Astrocyte (in vitro differentiated cells and primary cell): ENCODE data around the gene IKBKG. TPM values are rescaled to one million over a fixed set of nuclear protein-coding genes. Genes with fewer than 3 reads are reported as not detected.

Source experiments
- DNase-seq: peaks from one replicate; pipeline ENCODE4 v3.0.0-alpha.2; 2010; ENCODE audit warnings: low read depth
- FAIRE-seq: peaks from 2 replicates; lab custom pipeline; 2011; peaks lifted over from hg19 to GRCh38; lab: Jason Lieb, UNC
- H2AFZ ChIP-seq: 2 replicates; pipeline ENCODE4 v1.6.0; 2012; ENCODE audit warnings: low read depth, low read length, inconsistent platforms
- H3K27ac ChIP-seq: 2 replicates; pipeline ENCODE4 v1.5.1; 2011; ENCODE audit warnings: low read depth, low read length, inconsistent platforms
- H3K27me3 ChIP-seq: 2 replicates; pipeline ENCODE4 v1.6.0; 2011; ENCODE audit warnings: low read length, inconsistent platforms; ENCODE audit not compliant: insufficient read depth
- H3K36me3 ChIP-seq: 2 replicates; pipeline ENCODE4 v1.5.1; 2011; ENCODE audit warnings: low read length, inconsistent platforms; ENCODE audit not compliant: insufficient read depth
- H3K4me1 ChIP-seq: 2 replicates; pipeline ENCODE4 v1.5.1; 2011; ENCODE audit warnings: low read length, inconsistent platforms; ENCODE audit not compliant: insufficient read depth
- H3K4me2 ChIP-seq: 2 replicates; pipeline ENCODE4 v1.6.0; 2012; ENCODE audit warnings: low read length, inconsistent platforms
- H3K4me3 ChIP-seq: 2 replicates; pipeline ENCODE4 v1.5.1; 2011; ENCODE audit warnings: low read depth, mild to moderate bottlenecking, low read length, inconsistent platforms; ENCODE audit not compliant: insufficient read depth
- H3K79me2 ChIP-seq: 2 replicates; pipeline ENCODE4 v1.6.0; 2012; ENCODE audit warnings: mild to moderate bottlenecking, low read length, inconsistent platforms; ENCODE audit not compliant: insufficient read depth
- H3K9ac ChIP-seq: 2 replicates; pipeline ENCODE4 v1.6.0; 2012; ENCODE audit warnings: mild to moderate bottlenecking, low read length, inconsistent platforms
- H3K9me3 ChIP-seq: 2 replicates; pipeline ENCODE4 v1.5.1; 2012; ENCODE audit warnings: low read depth, mild to moderate bottlenecking, low read length, inconsistent platforms; ENCODE audit not compliant: insufficient read depth
- H4K20me1 ChIP-seq: 2 replicates; pipeline ENCODE4 v1.6.0; 2012; ENCODE audit warnings: low read length, inconsistent platforms; ENCODE audit not compliant: insufficient read depth
- H3K27ac Mint-ChIP-seq: one replicate; pipeline ENCODE4 v1.8.0; 2021; ENCODE audit warnings: mild to moderate bottlenecking, mixed read lengths; ENCODE audit not compliant: unreplicated experiment
- H3K27me3 Mint-ChIP-seq: one replicate; pipeline ENCODE4 v1.8.0; 2021; ENCODE audit warnings: low read depth, mixed read lengths; ENCODE audit not compliant: unreplicated experiment
- H3K36me3 Mint-ChIP-seq: one replicate; pipeline ENCODE4 v1.8.0; 2021; ENCODE audit warnings: low read depth, mixed read lengths; ENCODE audit not compliant: unreplicated experiment
- H3K4me1 Mint-ChIP-seq: one replicate; pipeline ENCODE4 v1.8.0; 2021; ENCODE audit warnings: low read depth, mixed read lengths; ENCODE audit not compliant: unreplicated experiment
- H3K4me3 Mint-ChIP-seq: one replicate; pipeline ENCODE4 v1.8.0; 2021; ENCODE audit warnings: mild to moderate bottlenecking, moderate library complexity, mixed read lengths; ENCODE audit not compliant: unreplicated experiment
- H3K9me3 Mint-ChIP-seq: one replicate; pipeline ENCODE4 v1.8.0; 2021; ENCODE audit warnings: mild to moderate bottlenecking, mixed read lengths; ENCODE audit not compliant: unreplicated experiment
- CTCF ChIP-seq: IDR thresholded peaks from 2 replicates; pipeline ENCODE4 v1.5.1; 2011; ENCODE audit warnings: low read depth, mild to moderate bottlenecking, inconsistent platforms, low read length, moderate library complexity; ENCODE audit not compliant: insufficient read depth
- EZH2 ChIP-seq: IDR thresholded peaks from 2 replicates; pipeline ENCODE4 v1.6.1; 2012; ENCODE audit warnings: mild to moderate bottlenecking, low read length, inconsistent platforms; ENCODE audit not compliant: insufficient read depth
- total RNA-seq: library from RNA; stranded (reverse); gene quantifications from 2 replicates; pipeline ENCODE4 v1.2.1, GENCODE V29; 2021

IKBKG gene
- total RNA-seq, 1 donor from 2014 or later, result 21.4 TPM

- Histone ChIP-seq H2AFZ (no peak overlapping the region), H3K4me1 (peaks cover 12% of the 10 kb centered on the region), H3K4me2 (no peak overlapping the region), H3K9me3 (no peaks in the 10 kb centered on the region), H3K79me2 (no peaks in the 10 kb centered on the region), H3K9ac (no peak overlapping the region), H4K20me1 (no peaks in the 10 kb centered on the region), H3K4me3 (no peak overlapping the region), H3K27ac (no peak overlapping the region), H3K27me3 (no peaks in the 10 kb centered on the region), H3K36me3 (no peaks in the 10 kb centered on the region)
- Mint-ChIP-seq H3K36me3 (no peaks in the 10 kb centered on the region), H3K4me1 (peaks cover 2% of the 10 kb centered on the region), H3K27me3 (no peaks in the 10 kb centered on the region), H3K27ac (no peak overlapping the region), H3K4me3 (no peak overlapping the region), H3K9me3 (no peaks in the 10 kb centered on the region)
- DNase-seq, result no peak
- no peak for FAIRE-seq
- no peak for TF ChIP-seq EZH2
- TF ChIP-seq CTCF, result no peak
Observed at GRCh38 chrX:154529206-154529612, 18.2 kb upstream of the IKBKG start.

GRCh38 chrX:154530286-154530685 is 17.1 kb upstream of the IKBKG start:
- Histone ChIP-seq H2AFZ (no peak overlapping the region), H3K27ac (no peak overlapping the region), H3K27me3 (no peaks in the 10 kb centered on the region), H4K20me1 (peaks cover 4% of the 10 kb centered on the region), H3K9ac (no peak overlapping the region), H3K4me2 (no peak overlapping the region), H3K9me3 (no peaks in the 10 kb centered on the region), H3K4me3 (no peak overlapping the region), H3K36me3 (no peaks in the 10 kb centered on the region), H3K4me1 (peaks cover 14% of the 10 kb centered on the region), H3K79me2 (no peaks in the 10 kb centered on the region)
- Mint-ChIP-seq H3K27ac (no peak overlapping the region), H3K4me3 (peak overlapping the region; percentile 2), H3K9me3 (no peaks in the 10 kb centered on the region), H3K36me3 (peaks cover 3% of the 10 kb centered on the region), H3K27me3 (no peaks in the 10 kb centered on the region), H3K4me1 (peaks cover 2% of the 10 kb centered on the region)
- no peak for FAIRE-seq
- no peak for DNase-seq
- no peak for TF ChIP-seq EZH2
- TF ChIP-seq CTCF, result no peak

GRCh38 chrX:154531626-154532025 is 15.8 kb upstream of the IKBKG start:
- Histone ChIP-seq H3K4me2 (no peak overlapping the region), H3K9me3 (no peaks in the 10 kb centered on the region), H3K4me3 (no peak overlapping the region), H3K9ac (no peak overlapping the region), H3K27me3 (no peaks in the 10 kb centered on the region), H3K4me1 (peaks cover 14% of the 10 kb centered on the region), H3K79me2 (no peaks in the 10 kb centered on the region), H4K20me1 (peaks cover 8% of the 10 kb centered on the region), H3K27ac (no peak overlapping the region), H2AFZ (no peak overlapping the region), H3K36me3 (no peaks in the 10 kb centered on the region)
- TF ChIP-seq CTCF (no peak), EZH2 (no peak)
- Mint-ChIP-seq H3K9me3 (no peaks in the 10 kb centered on the region), H3K27ac (no peak overlapping the region), H3K4me3 (no peak overlapping the region), H3K27me3 (no peaks in the 10 kb centered on the region), H3K4me1 (peaks cover 2% of the 10 kb centered on the region), H3K36me3 (peaks cover 3% of the 10 kb centered on the region)
- peak; percentile 64 for DNase-seq
- no peak for FAIRE-seq
